WTC11 (cell line): ENCODE data around the gene SERTAD2. TPM values are rescaled to one million over a fixed set of nuclear protein-coding genes. Genes with fewer than 3 reads are reported as not detected.

Source experiments
- ATAC-seq: fragments of 200-7000 bp; cut with Tn5 transposase; 2 replicates; pipeline ENCODE4 v1.10.0; 2021; ENCODE audit warnings: mild to moderate bottlenecking, moderate library complexity
- CTCF ChIA-PET: fragments of 300-600 bp; sonication (Branson Sonifier 250); formaldehyde crosslinking; loops from one replicate; lab custom pipeline; 2021; ENCODE audit warnings: antibody characterized with exemption; lab: Charles Lee
- POLR2A ChIA-PET: fragments of 350-600 bp; sonication (Branson Sonifier 250); formaldehyde crosslinking; loops from one replicate; lab custom pipeline; 2021; ENCODE audit warnings: antibody characterized with exemption; lab: Charles Lee
- DNase-seq: peaks from one replicate; pipeline ENCODE4 v3.0.0; 2021; ENCODE audit warnings: low spot score
- H3K27ac Mint-ChIP-seq: 2 replicates; pipeline ENCODE4 v1.8.0; 2021; ENCODE audit warnings: mixed read lengths
- H3K27me3 Mint-ChIP-seq: 2 replicates; pipeline ENCODE4 v1.8.0; 2021; ENCODE audit warnings: low read depth, mild to moderate bottlenecking, moderate library complexity, mixed read lengths
- H3K36me3 Mint-ChIP-seq: 2 replicates; pipeline ENCODE4 v1.8.0; 2021; ENCODE audit warnings: mixed read lengths
- H3K4me1 Mint-ChIP-seq: 2 replicates; pipeline ENCODE4 v1.8.0; 2022; ENCODE audit warnings: mixed read lengths
- H3K4me3 Mint-ChIP-seq: 2 replicates; pipeline ENCODE4 v1.8.0; 2021; ENCODE audit warnings: mild to moderate bottlenecking, moderate library complexity, mixed read lengths
- H3K9me3 Mint-ChIP-seq: 2 replicates; pipeline ENCODE4 v1.8.0; 2021; ENCODE audit warnings: mixed read lengths
- ATF2 ChIP-seq: sonication (generic); formaldehyde crosslinking; IDR thresholded peaks from 2 replicates; pipeline ENCODE4 v1.8.1; 2022; ENCODE audit warnings: low read depth, missing genetic modification reagents, borderline replicate concordance
- ATF6 ChIP-seq: sonication (generic); formaldehyde crosslinking; IDR thresholded peaks from 2 replicates; pipeline ENCODE4 v1.8.1; 2023; ENCODE audit warnings: mild to moderate bottlenecking, missing genetic modification reagents
- CREM ChIP-seq: sonication (generic); formaldehyde crosslinking; IDR thresholded peaks from 2 replicates; pipeline ENCODE4 v1.8.1; 2022; ENCODE audit warnings: mild to moderate bottlenecking, missing genetic modification reagents, moderate library complexity
- EMX1 ChIP-seq: fragments of 250-450 bp; sonication (Bioruptor Pico); IDR thresholded peaks from 2 replicates; pipeline ENCODE4 v1.8.0; 2021; ENCODE audit warnings: mild to moderate bottlenecking
- FOXJ3 ChIP-seq: sonication (generic); formaldehyde crosslinking; IDR thresholded peaks from 2 replicates; pipeline ENCODE4 v1.9.0; 2021; ENCODE audit warnings: missing genetic modification reagents, mild to moderate bottlenecking, borderline replicate concordance
- GRHL2 ChIP-seq: fragments of 250-450 bp; sonication (Bioruptor Pico); IDR thresholded peaks from 2 replicates; pipeline ENCODE4 v1.8.0; 2022; ENCODE audit warnings: mild to moderate bottlenecking, moderate library complexity; ENCODE audit not compliant: insufficient replicate concordance, severe bottlenecking
- GTF2I ChIP-seq: fragments of 250-450 bp; sonication (Bioruptor Pico); conservative IDR thresholded peaks from 2 replicates; pipeline ENCODE4 v1.4.0; 2021; ENCODE audit warnings: mild to moderate bottlenecking
- IRF2 ChIP-seq: sonication (generic); formaldehyde crosslinking; IDR thresholded peaks from 2 replicates; pipeline ENCODE4 v1.8.0; 2022; ENCODE audit warnings: low read depth, missing genetic modification reagents, borderline replicate concordance
- NFATC4 ChIP-seq: fragments of 250-450 bp; sonication (Bioruptor Pico); IDR thresholded peaks from 2 replicates; pipeline ENCODE4 v1.9.0; 2021; ENCODE audit warnings: mild to moderate bottlenecking
- SMAD4 ChIP-seq: sonication (generic); formaldehyde crosslinking; IDR thresholded peaks from 2 replicates; pipeline ENCODE4 v1.8.0; 2022; ENCODE audit warnings: mild to moderate bottlenecking, missing genetic modification reagents
- TCF7 ChIP-seq: sonication (generic); formaldehyde crosslinking; IDR thresholded peaks from 2 replicates; pipeline ENCODE4 v1.8.0; 2022; ENCODE audit warnings: mild to moderate bottlenecking, low read depth, missing genetic modification reagents, moderate library complexity
- ZNF138 ChIP-seq: sonication (generic); formaldehyde crosslinking; conservative IDR thresholded peaks from 2 replicates; pipeline ENCODE4 v1.8.1; 2022; ENCODE audit warnings: mild to moderate bottlenecking, moderate library complexity, missing genetic modification reagents
- ZNF219 ChIP-seq: sonication (generic); formaldehyde crosslinking; IDR thresholded peaks from 2 replicates; pipeline ENCODE4 v1.8.0; 2023; ENCODE audit warnings: missing genetic modification reagents, mild to moderate bottlenecking, borderline replicate concordance
- ZNF232 ChIP-seq: sonication (generic); formaldehyde crosslinking; IDR thresholded peaks from 2 replicates; pipeline ENCODE4 v1.8.0; 2022; ENCODE audit warnings: mild to moderate bottlenecking, missing genetic modification reagents
- ZNF416 ChIP-seq: fragments of 250-450 bp; sonication (Bioruptor Pico); IDR thresholded peaks from 2 replicates; pipeline ENCODE4 v1.9.0; 2021; ENCODE audit warnings: mild to moderate bottlenecking, inconsistent platforms
- total RNA-seq: library from RNA; stranded (reverse); gene quantifications from 3 replicates; pipeline ENCODE4 v1.2.3, GENCODE V29; 2021
- TF ChIP-seq, protein P1 (sequence below): sonication (generic); formaldehyde crosslinking; IDR thresholded peaks from 2 replicates; pipeline ENCODE4 v1.8.1; 2022; ENCODE audit warnings: missing genetic modification reagents, borderline replicate concordance
- TF ChIP-seq, protein P2 (sequence below): fragments of 250-450 bp; sonication (Bioruptor Pico); IDR thresholded peaks from 2 replicates; pipeline ENCODE4 v1.9.0; 2021; ENCODE audit warnings: mild to moderate bottlenecking
- TF ChIP-seq, protein P3 (sequence below): fragments of 250-450 bp; sonication (Bioruptor Pico); IDR thresholded peaks from 2 replicates; pipeline ENCODE4 v1.9.0; 2021; ENCODE audit warnings: moderate library complexity, mild to moderate bottlenecking, inconsistent platforms, borderline replicate concordance
- TF ChIP-seq, protein P4 (sequence below): sonication (generic); formaldehyde crosslinking; IDR thresholded peaks from 2 replicates; pipeline ENCODE4 v1.8.1; 2022; ENCODE audit warnings: low read depth, mild to moderate bottlenecking, moderate library complexity, missing genetic modification reagents, borderline replicate concordance
- TF ChIP-seq, protein P5 (sequence below): sonication (generic); formaldehyde crosslinking; IDR thresholded peaks from 2 replicates; pipeline ENCODE4 v1.8.1; 2022; ENCODE audit warnings: mild to moderate bottlenecking, missing genetic modification reagents, moderate library complexity, borderline replicate concordance

SERTAD2 gene
- total RNA-seq, 1 experiment from 2014 or later, result 7.9 TPM

GRCh38 chr2:64698177-64698643 is 44.5 kb upstream of the SERTAD2 start:
- H3K27me3 Mint-ChIP-seq, result no peaks in the 10 kb centered on the region
- POLR2A ChIA-PET, result no interaction called here
- no peak overlapping the region for H3K4me3 Mint-ChIP-seq
- H3K27ac Mint-ChIP-seq, result no peak overlapping the region
- peaks cover 2% of the 10 kb centered on the region; the same call in 1 of the 2 replicates for H3K9me3 Mint-ChIP-seq
- DNase-seq (no peak), ATAC-seq (no peak)
- peaks cover 14% of the 10 kb centered on the region for H3K4me1 Mint-ChIP-seq
- no peaks in the 10 kb centered on the region for H3K36me3 Mint-ChIP-seq
- no peak for TF ChIP-seq ZNF416 (CRISPR knock-in tag)
- no peak for TF ChIP-seq ZNF138 (CRISPR knock-in tag)
- no peak for TF ChIP-seq SMAD4
- no peak for TF ChIP-seq CREM (CRISPR knock-in tag)
- TF ChIP-seq EMX1, result no peak
- TF ChIP-seq, protein P1, sequence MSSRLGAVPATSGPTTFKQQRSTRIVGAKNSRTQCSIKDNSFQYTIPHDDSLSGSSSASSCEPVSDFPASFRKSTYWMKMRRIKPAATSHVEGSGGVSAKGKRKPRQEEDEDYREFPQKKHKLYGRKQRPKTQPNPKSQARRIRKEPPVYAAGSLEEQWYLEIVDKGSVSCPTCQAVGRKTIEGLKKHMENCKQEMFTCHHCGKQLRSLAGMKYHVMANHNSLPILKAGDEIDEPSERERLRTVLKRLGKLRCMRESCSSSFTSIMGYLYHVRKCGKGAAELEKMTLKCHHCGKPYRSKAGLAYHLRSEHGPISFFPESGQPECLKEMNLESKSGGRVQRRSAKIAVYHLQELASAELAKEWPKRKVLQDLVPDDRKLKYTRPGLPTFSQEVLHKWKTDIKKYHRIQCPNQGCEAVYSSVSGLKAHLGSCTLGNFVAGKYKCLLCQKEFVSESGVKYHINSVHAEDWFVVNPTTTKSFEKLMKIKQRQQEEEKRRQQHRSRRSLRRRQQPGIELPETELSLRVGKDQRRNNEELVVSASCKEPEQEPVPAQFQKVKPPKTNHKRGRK (CRISPR knock-in tag), result no peak
- TF ChIP-seq FOXJ3 (CRISPR knock-in tag), result no peak
- no peak for TF ChIP-seq GTF2I
- TF ChIP-seq, all 79 proteins: peak for 0
- CTCF ChIA-PET, result interaction anchor here (2.5 kb wide), 1 partner anchor 52 kb away, joined by 9 read pairs; no protein-coding TSS in a partner anchor

DNA sequence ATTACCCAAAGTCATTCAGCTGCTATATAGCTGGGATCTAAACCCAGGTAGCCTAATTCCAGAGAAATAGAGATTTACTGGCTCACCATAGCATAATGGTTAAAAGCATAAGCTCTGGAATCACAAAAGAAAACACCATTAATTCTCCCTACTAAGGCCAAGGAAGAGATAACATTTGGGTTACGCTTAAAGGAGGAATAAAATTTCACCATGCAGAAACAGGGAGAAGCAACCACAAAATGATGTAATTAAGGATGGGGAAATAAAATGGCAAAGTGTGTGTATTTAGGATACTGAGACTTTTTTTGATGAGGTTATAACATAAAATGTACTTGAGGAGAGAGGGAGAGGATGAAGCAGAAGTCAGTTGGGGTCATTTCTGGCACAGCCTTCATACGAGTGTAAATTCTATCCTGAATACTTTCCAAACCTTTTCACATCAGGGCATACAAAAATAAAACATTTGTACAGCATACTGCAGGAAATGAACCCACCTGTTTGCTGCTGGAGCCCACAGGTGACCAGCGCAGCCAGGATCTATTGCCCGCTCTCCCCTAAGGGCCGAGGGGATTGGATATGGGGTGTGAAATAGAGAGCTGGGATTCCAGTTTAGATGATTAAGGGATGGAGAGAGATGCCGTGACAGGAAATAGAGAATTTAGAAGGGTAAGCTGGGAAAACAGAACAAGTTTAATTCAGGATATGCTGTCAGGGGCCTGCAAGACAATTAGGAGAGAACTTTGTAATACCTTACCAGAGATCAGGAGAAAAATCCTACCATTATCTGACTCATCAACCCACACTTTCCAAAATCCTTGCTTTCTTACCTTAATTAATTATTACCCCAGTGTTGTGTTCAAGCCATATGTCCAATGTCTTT is 43.8 kb upstream of the SERTAD2 start:
- Mint-ChIP-seq H3K4me1 (peaks cover 14% of the 10 kb centered on the region), H3K27me3 (no peaks in the 10 kb centered on the region), H3K36me3 (no peaks in the 10 kb centered on the region), H3K4me3 (no peak overlapping the region), H3K9me3 (peaks cover 5% of the 10 kb centered on the region), H3K27ac (no peak overlapping the region)
- DNase-seq (no peak), ATAC-seq (no peak)
- ChIA-PET POLR2A (no interaction called here), CTCF (interaction anchor here (2.5 kb wide), 1 partner anchor 51 kb away, joined by 9 read pairs; no protein-coding TSS in a partner anchor)
- TF ChIP-seq NFATC4 (no peak), ZNF232 (CRISPR knock-in tag) (no peak), GRHL2 (no peak), ATF6 (CRISPR knock-in tag) (no peak), ZNF219 (CRISPR knock-in tag) (no peak), IRF2 (CRISPR knock-in tag) (no peak), ATF2 (CRISPR knock-in tag) (no peak), TCF7 (CRISPR knock-in tag) (no peak)
- TF ChIP-seq, protein P2, sequence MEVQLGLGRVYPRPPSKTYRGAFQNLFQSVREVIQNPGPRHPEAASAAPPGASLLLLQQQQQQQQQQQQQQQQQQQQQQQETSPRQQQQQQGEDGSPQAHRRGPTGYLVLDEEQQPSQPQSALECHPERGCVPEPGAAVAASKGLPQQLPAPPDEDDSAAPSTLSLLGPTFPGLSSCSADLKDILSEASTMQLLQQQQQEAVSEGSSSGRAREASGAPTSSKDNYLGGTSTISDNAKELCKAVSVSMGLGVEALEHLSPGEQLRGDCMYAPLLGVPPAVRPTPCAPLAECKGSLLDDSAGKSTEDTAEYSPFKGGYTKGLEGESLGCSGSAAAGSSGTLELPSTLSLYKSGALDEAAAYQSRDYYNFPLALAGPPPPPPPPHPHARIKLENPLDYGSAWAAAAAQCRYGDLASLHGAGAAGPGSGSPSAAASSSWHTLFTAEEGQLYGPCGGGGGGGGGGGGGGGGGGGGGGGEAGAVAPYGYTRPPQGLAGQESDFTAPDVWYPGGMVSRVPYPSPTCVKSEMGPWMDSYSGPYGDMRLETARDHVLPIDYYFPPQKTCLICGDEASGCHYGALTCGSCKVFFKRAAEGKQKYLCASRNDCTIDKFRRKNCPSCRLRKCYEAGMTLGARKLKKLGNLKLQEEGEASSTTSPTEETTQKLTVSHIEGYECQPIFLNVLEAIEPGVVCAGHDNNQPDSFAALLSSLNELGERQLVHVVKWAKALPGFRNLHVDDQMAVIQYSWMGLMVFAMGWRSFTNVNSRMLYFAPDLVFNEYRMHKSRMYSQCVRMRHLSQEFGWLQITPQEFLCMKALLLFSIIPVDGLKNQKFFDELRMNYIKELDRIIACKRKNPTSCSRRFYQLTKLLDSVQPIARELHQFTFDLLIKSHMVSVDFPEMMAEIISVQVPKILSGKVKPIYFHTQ (CRISPR knock-in tag), result no peak
- TF ChIP-seq, protein P3, sequence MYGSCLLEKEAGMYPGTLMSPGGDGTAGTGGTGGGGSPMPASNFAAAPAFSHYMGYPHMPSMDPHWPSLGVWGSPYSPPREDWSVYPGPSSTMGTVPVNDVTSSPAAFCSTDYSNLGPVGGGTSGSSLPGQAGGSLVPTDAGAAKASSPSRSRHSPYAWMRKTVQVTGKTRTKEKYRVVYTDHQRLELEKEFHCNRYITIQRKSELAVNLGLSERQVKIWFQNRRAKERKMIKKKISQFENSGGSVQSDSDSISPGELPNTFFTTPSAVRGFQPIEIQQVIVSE (CRISPR knock-in tag), result no peak
- TF ChIP-seq, protein P4, sequence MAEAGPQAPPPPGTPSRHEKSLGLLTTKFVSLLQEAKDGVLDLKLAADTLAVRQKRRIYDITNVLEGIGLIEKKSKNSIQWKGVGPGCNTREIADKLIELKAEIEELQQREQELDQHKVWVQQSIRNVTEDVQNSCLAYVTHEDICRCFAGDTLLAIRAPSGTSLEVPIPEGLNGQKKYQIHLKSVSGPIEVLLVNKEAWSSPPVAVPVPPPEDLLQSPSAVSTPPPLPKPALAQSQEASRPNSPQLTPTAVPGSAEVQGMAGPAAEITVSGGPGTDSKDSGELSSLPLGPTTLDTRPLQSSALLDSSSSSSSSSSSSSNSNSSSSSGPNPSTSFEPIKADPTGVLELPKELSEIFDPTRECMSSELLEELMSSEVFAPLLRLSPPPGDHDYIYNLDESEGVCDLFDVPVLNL, result no peak
- TF ChIP-seq, protein P5, sequence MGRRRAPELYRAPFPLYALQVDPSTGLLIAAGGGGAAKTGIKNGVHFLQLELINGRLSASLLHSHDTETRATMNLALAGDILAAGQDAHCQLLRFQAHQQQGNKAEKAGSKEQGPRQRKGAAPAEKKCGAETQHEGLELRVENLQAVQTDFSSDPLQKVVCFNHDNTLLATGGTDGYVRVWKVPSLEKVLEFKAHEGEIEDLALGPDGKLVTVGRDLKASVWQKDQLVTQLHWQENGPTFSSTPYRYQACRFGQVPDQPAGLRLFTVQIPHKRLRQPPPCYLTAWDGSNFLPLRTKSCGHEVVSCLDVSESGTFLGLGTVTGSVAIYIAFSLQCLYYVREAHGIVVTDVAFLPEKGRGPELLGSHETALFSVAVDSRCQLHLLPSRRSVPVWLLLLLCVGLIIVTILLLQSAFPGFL (CRISPR knock-in tag), result no peak
